Testis (tissue), 3 donors: ENCODE measurements around the gene LONP1. TPM values are rescaled to one million over a fixed set of nuclear protein-coding genes. Genes with fewer than 3 reads are reported as not detected.

Experiments used
- DNase-seq: peaks from one replicate; pipeline ENCODE4 v3.0.0-alpha.2; 2019
- H3K27ac ChIP-seq, 2 donors: fragments of 200-600 bp; sonication (generic); one replicate each; pipeline ENCODE4 v1.5.1; 2019
- H3K27me3 ChIP-seq: fragments of 200-600 bp; sonication (generic); one replicate; pipeline ENCODE4 v1.5.1; 2019
- H3K36me3 ChIP-seq: fragments of 200-600 bp; sonication (generic); one replicate; pipeline ENCODE4 v1.5.1; 2017; ENCODE audit warnings: low read depth; ENCODE audit errors: missing control alignments
- H3K4me1 ChIP-seq: fragments of 200-600 bp; sonication (generic); one replicate; pipeline ENCODE4 v1.5.1; 2019
- H3K4me3 ChIP-seq, 2 donors: fragments of 200-600 bp; sonication (generic); one replicate each; pipeline ENCODE4 v1.5.1; 2017 to 2019
- H3K9me3 ChIP-seq: fragments of 200-600 bp; sonication (generic); one replicate; pipeline ENCODE4 v1.5.1; 2017
- POLR2A ChIP-seq: fragments of 450-650 bp; IDR thresholded peaks from one replicate; pipeline ENCODE4 v1.6.1; 2017; ENCODE audit warnings: antibody characterized with exemption, mild to moderate bottlenecking, moderate library complexity
- WGBS, 2 donors: methylation state at CpG; one replicate each; pipeline ENCODE4 v1.1.5; 2018; 5-methylcytosine and 5-hydroxymethylcytosine counted together
- intact Hi-C: fragments of 100-400 bp; cut with DNase I; formaldehyde crosslinking; loops from one replicate; pipeline ENCODE4 v1.15.1; 2023; ENCODE audit warnings: low total_unique reads
- polyA plus RNA-seq: library from polyadenylated mRNA; stranded (reverse); fragments of 350-450 nt; fragmentation: Illumina TruSeq; extraction: RNeasy Lipid Tissue Mini Kit (QIAGEN cat#74804); gene quantifications from one replicate; pipeline ENCODE4 v1.2.3, GENCODE V29; 2014; ENCODE audit warnings: low read depth, low replicate concordance; ENCODE audit not compliant: insufficient read depth
- total RNA-seq, 2 donors: library from RNA; depleted of rRNA; stranded (reverse); fragments of >200 nt; gene quantifications; one replicate each; pipeline ENCODE4 v1.2.3, GENCODE V29; 2016
- TF ChIP-seq, protein P1 (sequence below), 3 experiments: fragments of 450-650 bp in 2 of 3; fragments of 200-600 bp in 1 of 3; sonication (generic) in 1 of 3; IDR thresholded peaks; one replicate each; pipeline ENCODE4 v1.5.1; 2016 to 2019; ENCODE audit warnings: antibody characterized with exemption in 3 of 3, mild to moderate bottlenecking in 2 of 3, moderate library complexity in 1 of 3

Gene LONP1
- total and polyA plus RNA-seq, 3 donors from 2014 or later: 48.1 to 133 (median 100) TPM

DNA sequence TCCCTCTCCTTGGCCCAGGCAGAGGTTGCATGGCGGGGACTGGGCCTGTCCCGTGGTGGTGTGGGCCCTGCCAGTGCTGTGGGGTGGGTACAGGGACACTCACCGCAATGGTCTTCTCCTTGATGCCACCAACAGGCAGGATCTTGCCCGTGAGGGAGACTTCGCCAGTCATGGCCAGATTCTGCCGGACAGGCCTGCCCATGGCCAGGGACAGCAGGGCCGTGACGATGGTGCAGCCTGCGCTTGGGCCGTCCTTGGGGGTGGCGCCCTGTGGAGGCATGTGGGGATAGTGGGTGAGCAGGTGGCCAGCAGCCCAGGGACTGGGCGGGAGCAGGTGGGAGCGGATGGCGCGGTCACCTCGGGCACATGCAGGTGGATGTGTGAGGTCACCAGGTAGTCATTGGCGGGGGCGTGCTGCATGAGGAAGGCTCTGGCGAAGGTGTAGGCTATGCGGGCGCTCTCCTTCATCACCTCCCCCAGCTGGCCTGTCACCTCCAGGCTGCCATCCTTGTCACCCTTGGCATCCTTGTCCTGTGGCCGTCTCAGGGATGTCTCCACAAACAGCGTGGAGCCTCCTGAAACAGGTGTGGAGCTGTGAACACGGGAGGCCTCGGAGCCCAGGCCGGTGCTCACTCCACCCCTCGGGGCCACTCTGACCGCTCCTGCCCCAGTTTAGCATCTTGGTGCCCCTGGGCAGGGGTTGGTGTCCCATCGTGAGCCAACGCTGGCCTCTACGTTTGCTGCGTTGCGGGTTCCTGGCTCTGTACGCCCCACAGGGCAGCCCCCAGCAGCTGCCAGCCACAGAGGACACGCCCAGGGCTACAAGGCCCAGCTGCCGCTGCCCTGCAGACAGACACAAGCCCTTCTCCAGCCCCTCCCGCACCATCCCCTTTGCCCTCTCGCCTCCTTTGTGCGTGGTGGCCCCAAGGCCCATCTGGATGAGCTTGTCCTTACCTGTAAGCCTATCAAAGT lies 26.5 kb downstream of the LONP1 start:
- TF ChIP-seq POLR2A: no peak
- TF ChIP-seq, protein P1, sequence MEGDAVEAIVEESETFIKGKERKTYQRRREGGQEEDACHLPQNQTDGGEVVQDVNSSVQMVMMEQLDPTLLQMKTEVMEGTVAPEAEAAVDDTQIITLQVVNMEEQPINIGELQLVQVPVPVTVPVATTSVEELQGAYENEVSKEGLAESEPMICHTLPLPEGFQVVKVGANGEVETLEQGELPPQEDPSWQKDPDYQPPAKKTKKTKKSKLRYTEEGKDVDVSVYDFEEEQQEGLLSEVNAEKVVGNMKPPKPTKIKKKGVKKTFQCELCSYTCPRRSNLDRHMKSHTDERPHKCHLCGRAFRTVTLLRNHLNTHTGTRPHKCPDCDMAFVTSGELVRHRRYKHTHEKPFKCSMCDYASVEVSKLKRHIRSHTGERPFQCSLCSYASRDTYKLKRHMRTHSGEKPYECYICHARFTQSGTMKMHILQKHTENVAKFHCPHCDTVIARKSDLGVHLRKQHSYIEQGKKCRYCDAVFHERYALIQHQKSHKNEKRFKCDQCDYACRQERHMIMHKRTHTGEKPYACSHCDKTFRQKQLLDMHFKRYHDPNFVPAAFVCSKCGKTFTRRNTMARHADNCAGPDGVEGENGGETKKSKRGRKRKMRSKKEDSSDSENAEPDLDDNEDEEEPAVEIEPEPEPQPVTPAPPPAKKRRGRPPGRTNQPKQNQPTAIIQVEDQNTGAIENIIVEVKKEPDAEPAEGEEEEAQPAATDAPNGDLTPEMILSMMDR (IDR thresholded peaks at IDR 0.05): no peak
- no peaks in the 10 kb centered on the region for H3K36me3 ChIP-seq
- whole genome bisulfite sequencing, 2 donors: 84 to 87% methylated on average over 22 to 39 of the region's 39 CpGs
- H3K4me3 ChIP-seq: no peak overlapping the region
- intact Hi-C loops: no loop called here
- H3K4me1 ChIP-seq: peaks cover 11% of the 10 kb centered on the region
- H3K9me3 ChIP-seq: no peaks in the 10 kb centered on the region
- DNase-seq: no peak
- no peaks in the 10 kb centered on the region for H3K27me3 ChIP-seq
- no peak overlapping the region for H3K27ac ChIP-seq

DNA sequence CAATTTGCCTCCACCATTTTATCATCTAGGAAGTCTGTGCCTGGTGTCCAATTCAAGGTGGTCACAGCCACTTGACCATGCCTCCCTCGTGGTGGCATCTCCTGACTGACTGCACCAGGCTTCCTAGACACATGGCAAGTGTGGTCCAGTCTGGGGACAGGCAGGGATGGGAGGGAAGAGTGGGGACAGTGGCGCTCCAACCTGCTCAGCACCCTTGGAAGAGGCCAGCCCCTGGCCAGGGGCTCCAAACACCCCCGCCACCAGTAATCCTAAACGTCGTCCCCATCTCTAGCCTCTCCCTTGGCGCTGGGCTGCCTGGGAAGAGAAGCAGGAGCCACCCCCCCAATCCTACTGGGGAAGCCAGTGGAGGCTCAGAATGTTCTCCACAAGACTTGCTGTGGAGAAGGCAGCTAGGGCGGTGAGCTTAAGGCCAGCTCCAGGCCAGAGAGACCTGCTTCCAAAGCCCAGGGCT lies 27.2 kb downstream of the LONP1 start:
- Histone ChIP-seq H3K27ac (no peak overlapping the region), H3K9me3 (no peaks in the 10 kb centered on the region), H3K27me3 (no peaks in the 10 kb centered on the region), H3K36me3 (no peaks in the 10 kb centered on the region), H3K4me1 (peaks cover 11% of the 10 kb centered on the region), H3K4me3 (no peak overlapping the region)
- intact Hi-C loops: no loop called here
- TF ChIP-seq, protein P1 (IDR thresholded peaks at IDR 0.05): no peak
- TF ChIP-seq POLR2A: no peak
- WGBS, 2 donors: 60 to 68% methylated on average over 2 to 7 of the region's 7 CpGs
- DNase-seq: no peak

DNA sequence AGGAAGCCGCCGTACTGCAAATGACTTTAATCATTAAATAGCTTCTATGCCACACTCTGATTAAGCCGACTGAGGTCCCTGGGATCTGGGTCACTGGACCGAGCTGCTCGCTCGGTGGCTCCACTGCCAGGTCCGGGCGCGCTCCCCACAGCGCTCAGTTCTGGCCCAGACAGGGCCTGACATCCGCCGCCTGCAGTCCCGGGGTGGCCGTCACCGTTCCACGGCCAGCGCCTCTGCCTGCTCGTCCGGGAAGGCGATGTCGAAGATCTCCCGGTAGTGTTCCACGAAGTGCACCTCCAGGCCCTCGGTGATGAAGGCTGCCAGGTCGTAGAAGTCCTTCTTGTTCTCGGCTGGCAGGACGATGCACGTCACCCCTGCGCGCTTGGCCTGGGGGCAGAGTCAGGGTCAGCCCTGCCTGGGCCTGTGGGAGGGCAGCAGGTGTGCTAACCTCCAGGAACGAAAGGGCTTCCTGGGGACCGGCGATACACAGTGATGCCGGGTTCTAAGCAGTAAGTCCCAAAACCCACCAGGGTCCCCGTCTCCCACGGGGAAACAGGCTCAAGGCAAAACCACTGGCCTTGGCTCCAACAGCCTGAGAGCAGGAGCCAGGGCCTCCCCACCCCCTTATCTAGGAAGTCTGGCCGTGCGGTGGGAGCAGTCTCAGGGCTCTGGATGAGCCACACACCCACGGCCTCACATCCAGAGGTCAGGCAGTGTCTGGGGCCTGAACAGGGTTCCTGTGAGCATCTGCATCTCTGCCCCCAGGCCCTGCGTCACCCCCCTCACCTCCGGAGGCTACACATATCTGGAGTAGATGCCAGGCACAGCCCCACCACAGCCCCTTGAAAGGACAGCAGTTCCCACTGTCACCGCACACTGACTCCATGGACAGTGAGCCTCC lies 27.9 kb downstream of the LONP1 start:
- 26 to 27% methylated on average over 4 to 42 of the region's 42 CpGs for WGBS, 2 donors
- intact Hi-C loops: no loop called here
- Histone ChIP-seq H3K9me3 (no peaks in the 10 kb centered on the region), H3K36me3 (no peaks in the 10 kb centered on the region), H3K27me3 (no peaks in the 10 kb centered on the region), H3K4me3 (peak overlapping the region in 1 of 2 donors; percentile 97), H3K4me1 (peaks cover 11% of the 10 kb centered on the region), H3K27ac (peak overlapping the region; percentile 83 to 93)
- no peak for TF ChIP-seq POLR2A
- TF ChIP-seq, protein P1 (IDR thresholded peaks at IDR 0.05): no peak
- DNase-seq: no peak

DNA sequence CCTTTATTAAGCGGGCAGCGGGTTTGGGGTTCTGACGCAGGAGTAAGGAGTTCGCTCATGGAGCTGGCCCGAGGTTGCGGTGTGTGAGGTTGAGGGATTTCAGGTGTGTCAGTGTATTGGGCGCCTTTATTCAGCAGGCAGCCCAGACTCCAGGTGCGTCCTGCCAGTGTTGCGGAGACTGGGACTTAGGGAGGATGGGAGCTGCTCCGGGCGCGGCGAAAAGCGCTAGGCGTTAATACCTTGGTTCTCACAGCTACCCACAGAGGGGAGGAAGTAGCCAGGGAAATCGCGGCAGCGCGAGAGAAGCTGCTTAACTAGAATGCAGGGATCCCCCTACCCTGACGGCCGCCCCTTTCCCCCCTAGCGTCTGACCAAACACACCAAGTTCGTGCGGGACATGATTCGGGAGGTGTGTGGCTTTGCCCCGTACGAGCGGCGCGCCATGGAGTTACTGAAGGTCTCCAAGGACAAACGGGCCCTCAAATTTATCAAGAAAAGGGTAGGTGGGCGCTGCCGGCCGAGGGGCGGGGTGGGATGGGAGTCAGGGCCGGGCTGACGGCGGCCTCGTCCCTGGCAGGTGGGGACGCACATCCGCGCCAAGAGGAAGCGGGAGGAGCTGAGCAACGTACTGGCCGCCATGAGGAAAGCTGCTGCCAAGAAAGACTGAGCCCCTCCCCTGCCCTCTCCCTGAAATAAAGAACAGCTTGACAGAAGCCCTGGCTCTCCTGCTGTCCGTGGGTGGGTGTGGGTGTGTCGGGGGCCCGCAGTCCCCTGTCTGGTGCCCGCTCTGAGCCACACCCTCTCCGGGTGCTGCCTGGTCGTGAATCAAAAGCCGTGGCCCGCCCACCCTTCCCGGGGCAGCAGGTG lies 28.8 kb downstream of the LONP1 start:
- DNase-seq: peak; percentile 78
- H3K4me1 ChIP-seq: peaks cover 13% of the 10 kb centered on the region
- H3K27ac ChIP-seq: peak overlapping the region; percentile 83 to 93
- TF ChIP-seq, protein P1 (IDR thresholded peaks at IDR 0.05): no peak
- no peak for TF ChIP-seq POLR2A
- intact Hi-C loops: no loop called here
- peak overlapping the region; percentile 69 to 97 for H3K4me3 ChIP-seq
- no peaks in the 10 kb centered on the region for H3K27me3 ChIP-seq
- no peaks in the 10 kb centered on the region for H3K9me3 ChIP-seq
- WGBS, 2 donors: 1% methylated on average over 37 to 54 of the region's 54 CpGs
- no peaks in the 10 kb centered on the region for H3K36me3 ChIP-seq
